Activated CD8-positive, alpha-beta memory T cell treated with anti-CD3 and anti-CD28 coated beads, Interleukin-2, amount 50 U/mL, for 4 hours (primary cell): ENCODE measurements around the gene MYO9B.
"Not testable (repeated sequence)": the region's sequence is repeated elsewhere in the genome, so short reads cannot be mapped to it uniquely, and the experiment has no call there.

ENCODE experiments used
- DNase-seq: peaks from one replicate; pipeline ENCODE4 v3.0.0-alpha.2; 2020

MYO9B gene

GRCh38 chr19:17185590-17185989 lies 110.0 kb downstream of the MYO9B start:
- DNase-seq: no peak

DNA sequence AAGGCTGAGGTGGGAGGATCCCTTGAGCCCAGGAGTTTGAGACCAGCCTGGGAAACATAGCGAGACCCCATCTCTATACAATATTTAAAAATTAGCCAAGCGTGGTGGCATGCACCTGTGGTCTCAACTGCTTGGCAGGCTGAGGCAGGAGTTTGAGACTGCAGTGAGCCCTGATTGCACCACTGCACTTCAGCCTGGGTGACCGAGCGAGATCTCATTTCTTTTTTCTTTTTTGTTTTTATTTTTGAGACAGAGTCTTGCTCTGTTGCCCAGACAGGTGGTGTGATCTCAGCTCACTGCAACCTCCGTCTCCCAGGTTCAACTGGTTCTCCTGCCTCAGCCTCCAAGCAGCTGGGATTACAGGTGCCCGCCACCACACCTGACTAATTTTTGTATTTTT lies 116.2 kb downstream of the MYO9B start:
- not testable (repeated sequence) for DNase-seq

- DNase-seq: no peak
Observed at GRCh38 chr19:17192751-17193150, 117.2 kb downstream of the MYO9B start.

DNA sequence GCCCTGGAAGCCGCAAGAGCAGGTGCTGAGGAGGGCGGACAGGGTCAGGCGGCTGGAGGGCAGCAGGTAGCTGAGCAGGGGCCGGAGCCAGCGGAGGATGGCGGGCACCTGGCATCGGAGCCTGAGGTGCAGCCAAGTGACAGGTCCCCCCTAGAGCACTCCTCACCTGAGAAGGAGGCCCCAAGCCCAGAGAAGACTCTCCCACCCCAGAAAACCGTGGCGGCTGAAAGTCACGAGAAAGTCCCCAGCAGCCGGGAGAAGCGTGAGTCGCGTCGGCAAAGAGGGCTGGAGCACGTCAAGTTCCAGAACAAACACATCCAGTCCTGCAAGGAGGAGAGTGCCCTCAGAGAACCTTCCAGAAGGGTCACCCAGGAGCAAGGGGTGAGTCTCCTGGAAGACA lies 119.0 kb downstream of the MYO9B start:
- no peak for DNase-seq

- no peak for DNase-seq
Observed at GRCh38 chr19:17195106-17195505, 119.5 kb downstream of the MYO9B start.

GRCh38 chr19:17196610-17197009 lies 121.0 kb downstream of the MYO9B start:
- no peak for DNase-seq

DNA sequence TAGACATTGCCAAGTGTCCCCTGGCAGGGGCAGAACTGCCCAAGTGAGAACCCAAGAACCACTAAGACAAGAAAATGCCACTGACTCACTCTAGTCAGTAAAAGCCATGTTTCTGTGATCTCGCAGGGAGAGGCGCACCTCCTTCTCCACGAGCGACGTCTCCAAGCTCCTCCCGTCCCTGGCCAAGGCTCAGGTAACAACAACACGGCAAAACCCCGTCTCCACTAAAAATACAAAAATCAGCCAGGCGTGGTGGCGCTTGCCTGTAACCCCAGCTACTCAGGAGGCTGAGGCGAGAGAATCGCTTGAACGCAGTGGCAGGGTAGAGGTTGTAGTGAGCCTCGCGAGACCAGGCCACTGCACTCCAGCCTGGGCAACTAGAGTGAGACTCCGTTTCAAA lies 122.1 kb downstream of the MYO9B start:
- no peak for DNase-seq

GRCh38 chr19:17200408-17201079 lies 125.0 kb downstream of the MYO9B start:
- DNase-seq: no peak

DNA sequence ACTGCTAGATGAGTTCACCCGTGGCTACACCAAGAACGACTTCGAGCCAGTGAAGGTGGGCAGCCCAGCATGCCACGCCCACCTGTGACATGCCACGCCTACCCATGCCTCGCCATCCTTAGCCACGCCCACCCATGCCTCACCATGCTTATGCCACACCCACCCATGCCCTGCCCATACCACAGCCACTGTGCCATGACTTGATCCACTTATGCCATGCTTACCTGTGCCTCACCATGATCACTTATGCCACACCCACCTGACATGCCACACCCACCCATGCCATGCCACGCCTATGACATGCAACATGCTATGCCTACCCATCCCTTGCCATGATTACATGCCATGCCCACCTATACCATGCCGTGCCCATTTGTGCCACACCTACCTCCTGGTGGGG lies 126.7 kb downstream of the MYO9B start:
- no peak for DNase-seq

DNA sequence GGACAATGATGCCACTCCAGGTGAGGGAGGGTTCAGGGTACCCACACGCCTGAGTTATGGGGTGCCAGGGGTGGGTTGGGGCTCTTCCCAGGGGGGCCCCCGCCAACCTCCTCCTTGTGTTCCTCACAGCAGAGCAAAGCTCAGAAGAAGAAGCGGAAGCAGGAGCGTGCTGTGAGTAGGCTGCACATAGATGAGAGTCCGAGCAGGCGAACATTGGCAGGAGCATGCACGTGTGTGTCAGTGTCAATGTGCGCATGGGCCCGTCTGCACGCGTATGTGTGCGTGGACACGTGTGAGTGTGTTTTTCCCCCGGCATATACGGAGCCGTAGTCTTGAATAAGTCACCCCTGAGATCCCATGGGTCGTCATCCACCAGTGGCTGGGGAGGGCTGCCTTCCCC lies 127.1 kb downstream of the MYO9B start:
- DNase-seq: no peak

GRCh38 chr19:17205237-17206140 lies 129.9 kb downstream of the MYO9B start:
- DNase-seq: peak; percentile 63

DNA sequence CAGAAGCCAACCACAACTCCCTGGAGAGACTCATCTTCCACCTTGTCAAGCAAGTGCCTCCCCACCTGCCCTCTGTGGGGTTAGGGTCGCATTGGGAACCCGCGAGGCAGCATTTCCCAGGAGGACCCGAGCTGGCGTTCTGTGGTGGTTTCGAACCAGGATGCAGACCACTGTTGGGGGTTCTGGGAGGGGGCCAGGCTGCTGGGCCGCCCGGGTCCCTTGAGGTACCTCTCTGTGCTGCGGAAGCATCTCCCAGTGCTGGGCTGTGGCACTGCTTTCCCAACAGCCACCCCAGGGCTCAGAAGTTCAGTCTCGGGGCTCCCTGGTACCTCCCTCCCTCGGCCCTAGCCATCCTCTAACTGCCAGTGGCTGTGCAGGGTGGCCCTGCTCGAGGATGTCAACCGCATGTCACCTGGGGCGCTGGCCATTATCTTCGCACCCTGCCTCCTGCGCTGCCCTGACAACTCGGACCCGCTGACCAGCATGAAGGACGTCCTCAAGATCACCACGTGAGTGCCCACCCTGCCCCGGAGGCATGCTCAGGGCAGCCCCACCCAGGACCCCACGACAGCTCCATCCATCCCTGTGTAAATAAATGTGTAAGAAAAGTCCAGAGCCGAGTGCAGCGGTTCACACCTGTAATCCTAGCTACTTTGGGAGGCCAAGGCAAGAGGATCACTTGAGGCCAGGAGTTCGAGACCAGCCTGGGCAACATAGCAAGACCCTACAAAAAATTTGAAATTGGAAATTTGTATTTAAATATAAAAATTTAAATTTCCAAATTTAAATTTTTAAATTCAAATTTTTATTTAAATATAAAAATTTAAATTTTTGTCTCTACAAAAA lies 131.4 kb downstream of the MYO9B start:
- no peak for DNase-seq

DNA sequence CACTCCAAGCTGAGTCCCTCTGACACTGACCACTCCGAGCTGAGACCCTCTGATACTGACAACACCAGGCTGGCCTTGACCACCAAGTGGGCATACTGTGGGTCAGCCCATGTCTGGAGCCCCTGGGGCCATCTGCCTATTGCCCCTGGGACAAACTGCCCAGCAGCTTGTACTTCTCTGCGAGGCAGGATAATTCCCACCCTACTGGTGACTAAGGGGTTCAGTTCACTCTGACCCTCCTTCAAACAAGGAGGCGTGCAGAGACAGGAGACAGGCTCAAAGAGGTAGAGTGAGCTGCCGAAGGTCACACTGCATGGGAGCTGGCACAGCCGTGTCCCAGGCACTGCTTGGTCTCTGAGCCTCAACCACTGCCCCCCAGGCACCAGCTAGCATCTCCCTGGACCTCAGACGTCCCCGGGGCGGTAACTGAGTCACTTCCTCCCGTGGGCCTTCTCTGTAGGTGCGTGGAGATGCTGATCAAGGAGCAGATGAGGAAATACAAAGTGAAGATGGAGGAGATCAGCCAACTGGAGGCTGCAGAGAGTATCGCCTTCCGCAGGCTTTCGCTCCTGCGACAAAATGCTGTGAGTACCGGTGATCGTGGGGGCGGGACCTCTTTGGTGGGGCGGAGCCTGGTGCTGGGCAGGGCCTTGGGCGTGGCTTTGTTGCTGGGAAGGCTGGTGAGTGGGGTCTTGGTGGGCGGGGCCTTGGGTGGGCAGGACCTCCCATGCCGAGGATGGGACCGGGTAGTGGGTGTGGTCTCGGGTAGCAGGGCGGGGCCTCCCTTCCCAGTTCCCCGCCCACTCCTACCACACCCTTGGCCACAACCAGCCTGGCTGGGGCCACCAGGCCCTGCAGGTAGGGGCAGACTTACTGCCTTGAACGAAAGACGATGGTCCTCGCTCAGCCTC lies 133.8 kb downstream of the MYO9B start:
- DNase-seq: peak; percentile 37

GRCh38 chr19:17210296-17210695 lies 134.7 kb downstream of the MYO9B start:
- no peak for DNase-seq

- DNase-seq: peak; percentile 15
Observed at GRCh38 chr19:17211547-17212446, 136.2 kb downstream of the MYO9B start.

GRCh38 chr19:17213334-17213733 lies 137.8 kb downstream of the MYO9B start:
- no peak for DNase-seq

GRCh38 chr19:17214508-17215126 lies 139.0 kb downstream of the MYO9B start:
- DNase-seq: peak; percentile 16

GRCh38 chr19:17215127-17215971 lies 139.8 kb downstream of the MYO9B start, which contains the start of gene USE1:
TSS of gene USE1 (plus strand) at chr19:17215357. CDS start at chr19:17215406, 49 bp downstream.
- peak; percentile 83 for DNase-seq

DNA sequence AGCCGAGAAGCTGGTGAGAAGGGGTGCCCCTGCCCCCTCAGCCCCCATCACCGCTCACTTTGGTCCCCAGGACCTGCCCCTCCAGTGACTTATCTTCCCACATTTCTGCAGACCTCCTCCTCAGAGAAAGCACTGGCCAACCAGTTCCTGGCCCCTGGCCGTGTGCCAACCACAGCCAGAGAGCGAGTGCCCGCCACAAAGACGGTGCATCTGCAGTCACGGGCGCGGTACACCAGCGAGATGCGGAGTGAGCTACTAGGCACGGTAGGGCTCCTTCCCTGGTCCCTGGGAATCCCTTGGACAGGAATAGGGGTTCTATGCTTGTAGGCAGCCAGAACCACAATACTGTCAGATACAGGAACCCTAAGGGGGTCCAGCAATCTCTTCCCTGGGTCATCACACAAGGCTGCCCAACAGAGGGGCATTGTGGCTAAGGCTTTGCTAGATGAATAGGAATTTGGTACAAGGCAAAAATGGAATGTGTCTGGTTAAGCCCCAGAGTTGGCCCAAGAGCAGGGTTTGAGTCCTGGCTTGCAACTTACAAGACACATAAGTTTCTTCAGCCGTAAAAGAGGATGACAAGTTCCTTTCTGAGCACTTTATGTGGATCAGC lies 140.6 kb downstream of the MYO9B start:
- no peak for DNase-seq
